ENCODE measurements around the gene HOXC9. TPM values are rescaled to one million over a fixed set of nuclear protein-coding genes. Genes with fewer than 3 reads are reported as not detected.

Gene HOXC9
- total RNA-seq, 2 donors from 2014 or later = 0.23 to 3.0 TPM

DNA sequence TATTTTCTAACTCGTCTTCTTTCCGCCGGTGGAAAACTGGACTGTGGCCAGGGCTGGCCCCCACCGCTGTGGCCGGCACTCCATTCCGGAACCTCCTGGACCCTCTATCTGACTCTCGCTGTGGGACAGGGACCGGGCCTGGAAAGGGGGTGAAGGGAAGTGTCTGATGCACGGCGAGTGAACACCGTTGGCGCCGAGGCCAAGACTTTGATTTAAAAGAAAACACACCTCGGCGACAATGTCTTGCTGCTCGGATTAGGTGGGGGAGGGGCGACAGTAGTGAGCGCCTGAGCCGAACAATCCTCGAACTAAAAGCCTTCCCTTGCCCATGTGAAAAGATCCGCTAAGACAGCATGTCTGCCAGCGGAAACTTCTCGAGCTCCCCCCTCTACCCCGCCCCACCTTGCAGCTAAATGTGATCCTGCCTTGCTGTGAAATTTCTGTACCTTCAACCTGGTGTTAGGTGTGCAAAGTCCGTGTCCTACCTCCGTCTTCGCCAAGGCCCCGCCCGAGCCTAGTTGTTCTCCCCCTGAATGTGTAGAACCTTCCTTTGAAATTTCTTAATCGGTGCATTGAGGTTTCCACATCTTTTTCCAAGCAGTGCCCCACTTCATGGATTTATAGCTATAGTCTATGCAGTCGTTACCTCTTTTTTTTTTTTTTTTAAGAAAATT is 24.3 kb upstream of the HOXC9 start:
- DNase-seq (ENCODE audit: low spot score) = no peak
- no peaks in the 10 kb centered on the region for H3K36me3 ChIP-seq
- H3K27me3 ChIP-seq (replicated peaks; ENCODE audit: insufficient read depth) = peaks cover 64% of the 10 kb centered on the region
- WGBS = 17% methylated on average over 31 of the region's 31 CpGs
- no peaks in the 10 kb centered on the region for H3K4me1 ChIP-seq (replicated peaks)
- H3K4me3 ChIP-seq = no peak overlapping the region
- no peak overlapping the region for H3K27ac ChIP-seq
- intact Hi-C loops (cut with DNase I) = no loop called here
- TF ChIP-seq POLR2A (IDR thresholded peaks at IDR 0.05) = no peak
- TF ChIP-seq POLR2AphosphoS5 (IDR thresholded peaks at IDR 0.05) = no peak
- TF ChIP-seq, protein P1, sequence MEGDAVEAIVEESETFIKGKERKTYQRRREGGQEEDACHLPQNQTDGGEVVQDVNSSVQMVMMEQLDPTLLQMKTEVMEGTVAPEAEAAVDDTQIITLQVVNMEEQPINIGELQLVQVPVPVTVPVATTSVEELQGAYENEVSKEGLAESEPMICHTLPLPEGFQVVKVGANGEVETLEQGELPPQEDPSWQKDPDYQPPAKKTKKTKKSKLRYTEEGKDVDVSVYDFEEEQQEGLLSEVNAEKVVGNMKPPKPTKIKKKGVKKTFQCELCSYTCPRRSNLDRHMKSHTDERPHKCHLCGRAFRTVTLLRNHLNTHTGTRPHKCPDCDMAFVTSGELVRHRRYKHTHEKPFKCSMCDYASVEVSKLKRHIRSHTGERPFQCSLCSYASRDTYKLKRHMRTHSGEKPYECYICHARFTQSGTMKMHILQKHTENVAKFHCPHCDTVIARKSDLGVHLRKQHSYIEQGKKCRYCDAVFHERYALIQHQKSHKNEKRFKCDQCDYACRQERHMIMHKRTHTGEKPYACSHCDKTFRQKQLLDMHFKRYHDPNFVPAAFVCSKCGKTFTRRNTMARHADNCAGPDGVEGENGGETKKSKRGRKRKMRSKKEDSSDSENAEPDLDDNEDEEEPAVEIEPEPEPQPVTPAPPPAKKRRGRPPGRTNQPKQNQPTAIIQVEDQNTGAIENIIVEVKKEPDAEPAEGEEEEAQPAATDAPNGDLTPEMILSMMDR (IDR thresholded peaks at IDR 0.05) = no peak
- no peaks in the 10 kb centered on the region for H3K9me3 ChIP-seq

DNA sequence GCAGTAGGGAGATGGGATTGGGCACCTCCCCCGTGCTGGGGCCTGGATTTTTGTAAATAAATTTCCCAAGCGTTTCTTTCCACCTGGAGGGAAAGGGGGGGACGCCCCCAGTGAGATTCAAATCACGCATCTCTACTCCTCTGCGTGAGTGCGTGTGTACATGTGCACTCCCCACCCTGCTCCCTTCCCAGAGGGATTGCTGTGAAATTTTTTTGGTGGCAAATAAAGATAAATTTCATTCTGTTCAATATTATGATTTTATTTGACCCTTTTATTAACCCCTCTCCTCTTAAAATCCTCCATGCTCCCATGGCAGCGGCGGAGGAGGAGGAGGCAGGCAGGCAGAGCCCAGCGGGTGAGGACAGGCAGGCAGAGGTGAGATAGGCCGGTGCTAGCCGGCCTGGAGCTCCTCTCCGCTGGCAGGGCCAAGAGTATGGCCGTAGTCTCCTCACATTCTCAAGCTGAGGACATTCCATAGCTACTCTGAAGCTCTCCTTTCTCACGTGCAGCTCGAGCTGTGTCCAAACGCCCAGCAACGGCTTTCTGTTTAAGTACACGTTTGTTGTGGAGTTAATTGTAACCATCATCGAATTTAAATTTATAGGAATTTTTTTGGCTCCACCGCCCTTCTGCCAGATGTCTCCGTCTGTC is 23.7 kb upstream of the HOXC9 start:
- H3K9me3 ChIP-seq = no peaks in the 10 kb centered on the region
- TF ChIP-seq, protein P1 (IDR thresholded peaks at IDR 0.05) = no peak
- TF ChIP-seq POLR2A (IDR thresholded peaks at IDR 0.05) = no peak
- no peak for TF ChIP-seq POLR2AphosphoS5 (IDR thresholded peaks at IDR 0.05)
- no peaks in the 10 kb centered on the region for H3K36me3 ChIP-seq
- no peak for DNase-seq (ENCODE audit: low spot score)
- WGBS = 22% methylated on average over 21 of the region's 21 CpGs
- H3K27me3 ChIP-seq (replicated peaks; ENCODE audit: insufficient read depth) = peaks cover 63% of the 10 kb centered on the region
- H3K4me1 ChIP-seq (replicated peaks) = no peaks in the 10 kb centered on the region
- no peak overlapping the region for H3K4me3 ChIP-seq
- intact Hi-C loops (cut with DNase I) = no loop called here
- H3K27ac ChIP-seq = no peak overlapping the region

DNA sequence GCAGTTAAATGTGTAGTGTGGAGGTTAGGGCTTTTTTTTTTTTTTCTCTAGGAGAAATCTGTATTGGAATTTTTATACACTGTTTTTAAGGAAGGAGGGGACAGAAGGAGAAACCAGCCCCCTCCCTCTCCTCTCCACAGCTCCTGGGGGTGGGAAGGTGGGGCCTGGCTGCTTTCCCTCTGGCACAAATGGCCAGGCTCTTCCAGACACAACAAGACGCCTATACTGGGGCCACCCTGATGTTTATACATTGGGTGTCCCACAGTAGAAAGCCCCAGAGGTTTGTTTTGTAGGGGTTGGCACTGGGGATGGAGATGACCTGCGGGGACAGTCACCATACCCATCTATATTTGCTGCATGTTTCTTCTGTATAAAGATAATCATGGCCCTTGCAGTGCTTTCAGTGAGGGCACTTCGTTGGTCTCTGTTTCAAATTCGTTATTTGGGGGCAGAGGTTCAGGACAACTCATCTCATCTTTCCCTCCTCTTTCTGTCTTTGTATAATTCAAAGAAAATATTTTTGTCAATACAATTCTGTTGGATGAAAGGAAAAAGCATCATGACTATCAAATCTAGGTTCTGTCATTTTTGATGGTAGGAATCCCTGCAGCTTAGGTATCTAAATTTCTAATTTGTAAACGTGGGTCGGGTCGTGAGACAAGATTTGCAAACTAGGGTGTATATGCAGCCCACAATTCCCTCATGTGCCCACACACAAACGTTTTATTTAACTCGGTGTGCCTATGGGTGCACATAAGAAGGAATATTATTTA is 23.0 kb upstream of the HOXC9 start:
- DNase-seq (ENCODE audit: low spot score) = no peak
- intact Hi-C loops (cut with DNase I) = no loop called here
- no peaks in the 10 kb centered on the region for H3K4me1 ChIP-seq (replicated peaks)

DNA sequence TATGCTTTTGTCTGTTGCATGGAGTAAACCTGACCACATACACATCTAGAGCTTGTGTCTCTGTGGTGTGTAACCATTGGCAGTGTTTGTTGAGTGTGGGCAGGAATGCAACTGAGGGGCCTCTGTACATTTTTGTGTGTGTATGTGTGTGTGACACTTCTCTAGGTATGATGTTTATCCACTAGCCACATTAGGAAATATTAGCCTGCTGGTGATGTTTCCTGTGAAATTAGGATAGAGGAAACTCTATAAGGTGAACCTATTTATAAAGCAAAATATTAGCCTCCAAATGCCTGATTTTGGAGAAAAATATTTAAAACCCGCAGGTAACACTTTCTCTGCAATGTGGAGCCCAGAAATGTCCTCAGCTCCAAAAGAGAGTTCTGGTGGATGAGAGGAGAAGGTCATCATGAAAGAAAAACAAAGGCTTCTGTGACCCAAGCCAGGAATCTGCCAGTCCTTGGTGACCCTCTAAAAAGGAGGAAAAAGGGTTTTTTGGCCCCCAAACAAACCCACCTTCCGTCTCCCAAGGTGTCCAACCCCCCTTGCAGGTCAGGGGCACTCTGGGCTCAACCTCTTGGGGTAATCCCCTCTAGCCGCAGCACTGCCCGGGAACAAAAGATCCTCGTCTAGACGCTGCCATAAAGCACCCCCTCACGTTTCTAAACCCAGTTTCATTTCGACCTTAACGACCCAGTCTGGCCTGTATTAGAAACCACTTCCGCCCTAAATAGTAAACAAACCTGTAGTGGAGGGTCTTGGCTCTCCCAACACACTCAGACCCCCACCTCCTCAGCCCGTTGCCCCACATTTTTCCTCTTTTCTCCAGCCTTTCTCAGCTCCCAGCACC is 22.1 kb upstream of the HOXC9 start:
- Histone ChIP-seq H3K27me3 (replicated peaks; ENCODE audit: insufficient read depth) (peaks cover 61% of the 10 kb centered on the region), H3K4me3 (no peak overlapping the region), H3K4me1 (replicated peaks) (no peaks in the 10 kb centered on the region), H3K9me3 (no peaks in the 10 kb centered on the region), H3K36me3 (no peaks in the 10 kb centered on the region), H3K27ac (no peak overlapping the region)
- TF ChIP-seq POLR2AphosphoS5 (IDR thresholded peaks at IDR 0.05) = no peak
- TF ChIP-seq, protein P1 (IDR thresholded peaks at IDR 0.05) = no peak
- no peak for TF ChIP-seq POLR2A (IDR thresholded peaks at IDR 0.05)
- 8% methylated on average over 11 of the region's 11 CpGs for whole genome bisulfite sequencing
- intact Hi-C loops (cut with DNase I) = no loop called here
- no peak for DNase-seq (ENCODE audit: low spot score)

More for the DNA sequence above, 23.0 kb upstream of the HOXC9 start:
- Histone ChIP-seq H3K9me3 (no peaks in the 10 kb centered on the region), H3K4me3 (no peak overlapping the region), H3K27me3 (replicated peaks; ENCODE audit: insufficient read depth) (peaks cover 63% of the 10 kb centered on the region), H3K36me3 (no peaks in the 10 kb centered on the region), H3K27ac (no peak overlapping the region)
- no peak for TF ChIP-seq POLR2AphosphoS5 (IDR thresholded peaks at IDR 0.05)
- TF ChIP-seq, protein P1 (IDR thresholded peaks at IDR 0.05) = no peak
- no peak for TF ChIP-seq POLR2A (IDR thresholded peaks at IDR 0.05)
- WGBS = 29% methylated on average over 9 of the region's 9 CpGs
